Mucosa of stomach (tissue), 1 donor: ENCODE results near the gene TESK1.

ENCODE experiments used
- H3K27me3 ChIP-seq: one replicate; pipeline ENCODE4 v1.7.0; 2013; ENCODE audit warnings: mild to moderate bottlenecking, low read length; ENCODE audit not compliant: control insufficient read depth, insufficient read depth
- H3K36me3 ChIP-seq: one replicate; pipeline ENCODE4 v1.7.0; 2013; ENCODE audit warnings: low read length; ENCODE audit not compliant: control insufficient read depth, insufficient read depth
- H3K4me1 ChIP-seq: one replicate; pipeline ENCODE4 v1.7.0; 2013; ENCODE audit warnings: mild to moderate bottlenecking, low read length; ENCODE audit not compliant: control insufficient read depth, insufficient read depth
- H3K4me3 ChIP-seq: one replicate; pipeline ENCODE4 v1.7.0; 2013; ENCODE audit warnings: low read length
- H3K9ac ChIP-seq: one replicate; pipeline ENCODE4 v1.7.0; 2013; ENCODE audit warnings: mild to moderate bottlenecking, low read length, moderate library complexity
- H3K9me3 ChIP-seq: one replicate; pipeline ENCODE4 v1.7.0; 2013; ENCODE audit warnings: mild to moderate bottlenecking, low read length, moderate library complexity; ENCODE audit not compliant: control insufficient read depth
- donor health status: Pancreatic carcinoma.

The TESK1 gene, protein sequence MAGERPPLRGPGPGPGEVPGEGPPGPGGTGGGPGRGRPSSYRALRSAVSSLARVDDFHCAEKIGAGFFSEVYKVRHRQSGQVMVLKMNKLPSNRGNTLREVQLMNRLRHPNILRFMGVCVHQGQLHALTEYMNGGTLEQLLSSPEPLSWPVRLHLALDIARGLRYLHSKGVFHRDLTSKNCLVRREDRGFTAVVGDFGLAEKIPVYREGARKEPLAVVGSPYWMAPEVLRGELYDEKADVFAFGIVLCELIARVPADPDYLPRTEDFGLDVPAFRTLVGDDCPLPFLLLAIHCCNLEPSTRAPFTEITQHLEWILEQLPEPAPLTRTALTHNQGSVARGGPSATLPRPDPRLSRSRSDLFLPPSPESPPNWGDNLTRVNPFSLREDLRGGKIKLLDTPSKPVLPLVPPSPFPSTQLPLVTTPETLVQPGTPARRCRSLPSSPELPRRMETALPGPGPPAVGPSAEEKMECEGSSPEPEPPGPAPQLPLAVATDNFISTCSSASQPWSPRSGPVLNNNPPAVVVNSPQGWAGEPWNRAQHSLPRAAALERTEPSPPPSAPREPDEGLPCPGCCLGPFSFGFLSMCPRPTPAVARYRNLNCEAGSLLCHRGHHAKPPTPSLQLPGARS

DNA sequence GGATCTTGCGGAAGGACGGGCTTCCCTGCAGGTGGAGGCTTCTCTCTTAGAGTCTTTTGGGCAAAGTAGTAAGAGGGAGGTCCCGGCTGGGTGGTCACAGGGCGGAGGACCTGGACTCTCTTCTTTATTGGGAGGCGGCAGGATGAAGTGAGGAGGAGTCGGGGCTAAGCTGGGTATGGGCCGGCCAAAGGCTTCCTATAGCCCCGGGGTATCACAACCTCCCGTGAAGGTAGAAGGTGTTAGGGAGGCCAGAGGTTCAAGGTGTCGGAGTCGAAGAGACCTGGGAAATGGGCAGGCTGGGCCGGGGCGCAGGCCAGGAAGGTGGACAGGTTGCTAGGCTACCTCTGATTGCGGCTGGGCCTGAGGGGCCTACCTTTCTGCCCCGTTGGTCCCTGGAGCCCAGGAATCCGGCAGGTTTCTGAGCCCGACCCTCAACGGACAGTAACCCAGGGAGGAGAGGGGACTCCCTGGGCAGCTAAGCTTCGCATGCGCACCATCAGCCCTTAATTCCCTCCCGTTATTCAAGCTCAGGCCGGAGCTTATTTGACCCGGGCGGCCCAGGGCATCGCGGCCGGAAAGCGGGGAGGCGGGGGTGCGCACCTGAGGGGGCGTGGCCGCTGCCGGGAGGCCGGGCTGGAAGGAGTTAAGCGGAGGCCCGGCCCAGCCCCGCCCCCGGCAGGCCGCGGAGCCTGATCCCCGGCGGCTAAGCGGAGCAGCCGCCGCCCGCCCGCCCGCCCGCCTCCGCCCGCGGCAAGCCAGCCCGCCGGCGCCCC is at the start of gene TESK1:
Gene TESK1 (plus strand): TSS at position 685 of the 773 bp plus-strand sequence. CDS start 358 bp downstream, outside the sequence.
- no peaks in the 10 kb centered on the region for H3K36me3 ChIP-seq
- H3K4me3 ChIP-seq: peak within 1 kb of the TSS; percentile 90
- H3K9me3 ChIP-seq: no peaks in the 10 kb centered on the region
- H3K4me1 ChIP-seq: peaks cover 12% of the 10 kb centered on the region
- no peaks in the 10 kb centered on the region for H3K27me3 ChIP-seq
- H3K9ac ChIP-seq: peak within 1 kb of the TSS; percentile 87

DNA sequence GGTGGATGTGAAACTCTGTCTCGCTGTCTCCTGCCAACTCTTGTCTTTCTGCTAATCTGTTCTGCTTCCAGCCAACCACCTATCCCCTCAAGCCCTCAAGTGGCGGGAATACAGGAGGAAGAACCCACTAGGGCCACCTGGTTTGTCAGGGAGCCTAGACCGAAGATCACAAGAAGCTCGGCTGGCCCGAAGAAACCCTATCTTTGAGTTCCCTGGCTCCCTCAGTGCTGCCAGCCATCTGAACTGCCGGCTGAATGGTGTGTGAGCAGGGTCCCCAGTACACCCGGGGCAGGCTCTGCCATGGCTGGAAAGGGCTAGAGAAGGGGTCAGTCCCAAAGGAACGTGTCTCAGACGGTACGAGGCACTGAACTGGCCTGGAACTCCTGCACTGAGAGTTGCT is 49.2 kb upstream of the TESK1 start:
- H3K4me1 ChIP-seq: no peaks in the 10 kb centered on the region
- no peak overlapping the region for H3K9ac ChIP-seq
- H3K4me3 ChIP-seq: no peak overlapping the region
- H3K9me3 ChIP-seq: no peaks in the 10 kb centered on the region
- H3K27me3 ChIP-seq: no peaks in the 10 kb centered on the region
- H3K36me3 ChIP-seq: peaks cover 7% of the 10 kb centered on the region

DNA sequence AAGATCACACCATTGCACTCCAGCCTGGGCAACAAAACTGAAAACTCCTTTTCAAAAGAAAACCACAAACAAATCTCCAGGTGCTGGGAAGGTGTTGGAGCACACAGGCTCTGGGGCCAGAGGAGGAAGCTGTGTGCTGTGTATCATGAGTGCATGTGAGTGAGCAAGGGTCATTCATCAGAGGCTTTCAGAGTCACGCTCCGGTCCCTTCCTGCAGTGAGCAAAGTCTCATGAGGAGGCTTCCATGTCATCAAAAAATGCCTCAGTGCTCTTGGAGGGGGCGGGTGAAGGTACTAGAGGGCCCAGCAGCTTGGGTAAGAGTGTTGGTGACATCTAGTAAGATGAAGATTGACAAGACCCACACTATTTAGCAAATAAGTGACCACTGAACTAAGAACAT is 48.3 kb upstream of the TESK1 start:
- H3K4me1 ChIP-seq: no peaks in the 10 kb centered on the region
- H3K9me3 ChIP-seq: no peaks in the 10 kb centered on the region
- H3K9ac ChIP-seq: no peak overlapping the region
- H3K36me3 ChIP-seq: peaks cover 7% of the 10 kb centered on the region
- no peaks in the 10 kb centered on the region for H3K27me3 ChIP-seq
- no peak overlapping the region for H3K4me3 ChIP-seq

DNA sequence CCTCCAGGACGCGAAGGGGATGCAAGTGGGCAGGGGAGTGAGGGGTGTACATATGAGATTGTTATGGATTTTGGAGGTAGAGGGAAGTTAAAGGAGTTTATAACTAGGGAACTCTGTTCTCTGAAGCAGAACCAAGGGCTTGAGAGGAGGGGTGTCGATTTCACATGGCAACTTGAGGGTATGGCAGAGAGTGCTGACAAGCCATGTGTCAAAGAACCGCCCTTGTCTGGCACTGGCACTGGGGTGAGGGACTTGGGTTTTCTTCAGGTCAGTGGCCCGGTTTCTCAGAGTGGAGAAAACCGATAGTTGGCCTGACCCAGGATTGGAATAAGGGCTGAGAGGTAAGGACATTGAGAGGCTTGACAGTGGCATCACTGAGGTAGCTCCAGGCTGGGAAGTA is 47.7 kb upstream of the TESK1 start:
- no peaks in the 10 kb centered on the region for H3K9me3 ChIP-seq
- no peak overlapping the region for H3K4me3 ChIP-seq
- peaks cover 7% of the 10 kb centered on the region for H3K36me3 ChIP-seq
- H3K4me1 ChIP-seq: no peaks in the 10 kb centered on the region
- no peaks in the 10 kb centered on the region for H3K27me3 ChIP-seq
- H3K9ac ChIP-seq: no peak overlapping the region

DNA sequence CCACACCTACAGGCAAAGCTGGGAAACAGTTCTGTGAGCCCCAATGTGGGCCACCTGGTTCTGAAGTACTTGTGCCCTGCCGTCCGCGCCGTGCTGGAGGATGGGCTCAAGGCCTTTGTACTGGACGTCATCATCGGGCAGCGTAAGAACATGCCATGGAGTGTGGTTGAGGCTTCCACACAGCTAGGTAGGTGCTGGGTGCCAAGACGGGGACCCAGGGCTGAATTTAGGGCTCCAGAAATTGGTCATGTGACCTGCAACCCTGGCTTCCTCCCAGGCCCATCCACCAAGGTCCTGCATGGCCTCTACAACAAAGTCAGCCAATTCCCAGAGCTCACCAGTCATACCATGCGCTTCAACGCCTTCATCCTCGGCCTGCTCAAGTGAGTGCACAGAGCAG is 46.9 kb upstream of the TESK1 start:
- Histone ChIP-seq H3K9ac (no peak overlapping the region), H3K9me3 (no peaks in the 10 kb centered on the region), H3K4me1 (no peaks in the 10 kb centered on the region), H3K36me3 (peaks cover 7% of the 10 kb centered on the region), H3K27me3 (no peaks in the 10 kb centered on the region), H3K4me3 (no peak overlapping the region)

DNA sequence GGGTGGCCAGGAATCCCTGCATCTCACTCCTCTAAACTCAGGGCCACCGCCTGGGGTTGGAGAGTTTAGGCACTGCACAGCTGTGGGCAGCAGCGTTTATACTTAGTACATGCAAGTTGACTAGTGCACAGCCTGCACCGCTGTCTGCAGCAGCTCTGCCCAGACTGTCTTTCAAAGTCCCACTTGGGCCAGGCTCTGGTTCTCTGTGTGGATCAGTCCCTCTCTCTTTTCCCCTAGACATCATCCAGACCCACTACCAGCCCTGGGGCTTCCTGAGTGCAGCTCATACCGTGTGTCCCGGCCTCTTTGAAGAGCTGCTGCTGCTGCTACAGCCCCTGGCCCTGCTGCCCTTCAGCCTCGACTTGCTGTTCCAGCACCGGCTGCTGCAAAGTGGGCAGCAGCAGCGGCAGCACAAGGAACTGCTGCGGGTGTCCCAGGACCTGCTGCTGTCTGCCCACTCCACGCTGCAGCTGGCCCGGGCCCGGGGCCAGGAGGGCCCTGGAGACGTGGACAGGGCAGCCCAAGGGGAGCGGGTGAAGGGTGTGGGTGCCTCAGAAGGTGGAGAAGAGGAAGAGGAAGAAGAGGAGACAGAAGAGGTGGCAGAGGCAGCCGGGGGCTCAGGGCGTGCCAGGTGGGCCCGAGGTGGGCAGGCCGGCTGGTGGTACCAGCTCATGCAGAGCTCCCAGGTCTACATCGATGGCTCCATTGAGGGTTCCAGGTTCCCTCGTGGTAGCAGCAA is 45.1 kb upstream of the TESK1 start:
- Histone ChIP-seq H3K4me3 (no peak overlapping the region), H3K36me3 (peaks cover 7% of the 10 kb centered on the region), H3K9ac (no peak overlapping the region), H3K27me3 (no peaks in the 10 kb centered on the region), H3K9me3 (no peaks in the 10 kb centered on the region), H3K4me1 (no peaks in the 10 kb centered on the region)

DNA sequence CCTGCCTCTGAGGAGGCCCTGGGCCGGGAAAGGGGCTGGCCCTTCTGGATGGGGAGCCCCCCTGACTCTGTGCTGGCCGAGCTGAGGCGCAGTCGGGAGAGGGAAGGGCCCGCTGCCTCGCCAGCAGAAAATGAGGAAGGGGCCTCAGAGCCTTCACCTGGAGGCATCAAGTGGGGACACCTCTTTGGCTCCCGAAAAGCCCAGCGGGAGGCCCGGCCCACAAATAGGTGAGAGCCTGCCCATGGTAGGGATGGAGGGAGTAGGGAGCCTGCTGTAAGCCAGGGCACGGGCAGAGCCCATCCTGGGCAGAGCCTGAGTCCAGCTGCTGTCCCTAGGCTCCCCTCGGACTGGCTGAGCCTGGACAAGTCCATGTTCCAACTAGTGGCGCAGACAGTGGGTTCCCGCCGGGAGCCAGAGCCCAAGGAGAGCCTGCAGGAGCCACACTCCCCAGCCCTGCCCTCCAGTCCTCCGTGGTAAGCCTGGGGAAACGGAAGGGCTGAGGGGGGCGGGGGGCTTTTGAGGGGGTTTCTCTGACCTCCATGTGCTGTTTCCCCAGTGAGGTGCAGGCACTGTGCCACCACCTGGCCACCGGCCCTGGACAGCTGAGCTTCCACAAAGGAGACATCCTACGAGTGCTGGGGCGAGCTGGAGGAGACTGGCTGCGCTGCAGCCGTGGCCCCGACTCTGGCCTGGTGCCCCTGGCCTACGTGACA is 44.3 kb upstream of the TESK1 start:
- H3K4me3 ChIP-seq: no peak overlapping the region
- no peaks in the 10 kb centered on the region for H3K27me3 ChIP-seq
- no peaks in the 10 kb centered on the region for H3K9me3 ChIP-seq
- peaks cover 4% of the 10 kb centered on the region for H3K36me3 ChIP-seq
- H3K9ac ChIP-seq: no peak overlapping the region
- no peaks in the 10 kb centered on the region for H3K4me1 ChIP-seq

DNA sequence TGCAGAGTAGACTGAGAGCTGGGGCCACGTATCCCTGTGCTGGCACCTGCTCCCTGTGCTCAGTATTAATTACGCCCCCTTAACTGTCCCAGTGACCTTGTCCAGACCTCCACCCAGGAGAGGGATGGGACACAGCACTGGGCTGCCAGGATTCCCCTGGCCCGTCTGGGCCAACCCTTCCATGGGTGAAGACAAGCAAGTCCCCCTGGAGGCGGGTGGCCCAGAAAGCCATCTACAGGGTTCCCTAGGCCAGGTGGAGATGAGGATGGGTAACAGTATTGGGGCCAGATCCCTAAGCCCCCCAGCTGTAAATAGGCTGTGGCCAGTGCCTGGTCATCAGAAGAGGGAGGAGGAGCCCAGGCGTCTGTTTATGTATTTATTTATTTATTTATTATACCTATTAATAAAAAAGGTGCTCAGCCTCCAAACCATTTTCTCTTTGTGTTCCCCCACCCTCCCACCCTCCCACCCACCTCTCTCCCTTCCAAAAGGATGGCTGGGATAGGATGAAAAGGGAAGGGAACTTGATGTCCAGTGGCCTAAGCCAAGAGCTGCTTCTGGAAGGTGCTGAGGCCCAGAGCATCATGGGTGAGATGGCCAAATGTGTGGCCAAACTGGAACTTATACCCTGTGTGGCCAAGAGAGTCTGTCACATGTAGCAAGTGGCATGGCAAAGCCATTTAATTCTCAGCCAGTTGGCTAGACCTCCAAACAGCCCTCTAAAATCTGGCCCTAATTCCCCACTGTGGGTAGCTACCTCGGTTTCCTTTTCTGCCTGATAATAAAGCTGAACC is 43.4 kb upstream of the TESK1 start:
- Histone ChIP-seq H3K27me3 (no peaks in the 10 kb centered on the region), H3K36me3 (no peaks in the 10 kb centered on the region), H3K4me3 (no peak overlapping the region), H3K4me1 (no peaks in the 10 kb centered on the region), H3K9me3 (no peaks in the 10 kb centered on the region), H3K9ac (no peak overlapping the region)

DNA sequence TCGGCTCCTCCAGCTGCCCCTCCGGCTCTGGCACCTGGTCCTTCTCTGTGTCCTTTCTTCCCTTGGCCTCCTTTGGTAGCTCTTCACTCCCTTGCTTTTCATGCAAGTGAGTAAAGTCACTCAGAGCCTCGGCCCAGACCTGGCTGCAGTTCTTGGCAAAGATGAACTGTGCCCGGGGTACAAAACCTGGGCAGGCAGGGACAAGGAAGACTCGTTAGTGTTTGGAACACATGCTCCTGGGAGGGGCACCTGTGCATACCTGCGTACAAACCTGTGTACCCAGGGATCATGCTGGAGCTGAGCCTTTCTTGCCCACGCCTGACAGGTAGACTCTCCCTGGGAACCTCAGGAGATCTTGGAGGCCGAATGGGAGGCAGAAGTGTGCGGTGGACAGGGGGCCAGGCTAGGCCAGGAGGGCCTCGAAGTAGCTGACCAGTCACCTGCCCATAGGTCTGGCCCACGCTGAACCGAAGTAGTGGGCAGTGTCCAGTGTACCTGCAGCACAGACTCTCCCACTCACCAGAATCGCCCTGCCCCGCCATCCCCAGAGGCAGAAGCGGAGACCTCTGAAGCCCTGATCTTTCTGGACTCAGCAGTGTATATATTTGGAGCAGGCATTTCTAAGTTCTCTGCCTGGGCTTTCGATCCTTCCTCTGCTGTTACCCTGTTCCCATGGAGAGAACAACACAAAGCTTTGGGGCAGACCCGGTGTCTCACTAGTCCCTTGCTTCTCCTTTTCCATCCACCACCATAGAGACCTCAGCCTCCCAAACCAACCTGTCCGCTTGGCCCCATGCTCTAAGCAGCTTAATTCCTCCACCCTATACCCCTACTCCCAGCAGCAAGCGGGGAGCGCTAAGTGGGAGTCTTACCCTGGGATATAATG is 41.9 kb upstream of the TESK1 start:
- Histone ChIP-seq H3K4me1 (no peaks in the 10 kb centered on the region), H3K9ac (no peak overlapping the region), H3K27me3 (no peaks in the 10 kb centered on the region), H3K9me3 (no peaks in the 10 kb centered on the region), H3K4me3 (no peak overlapping the region), H3K36me3 (no peaks in the 10 kb centered on the region)

DNA sequence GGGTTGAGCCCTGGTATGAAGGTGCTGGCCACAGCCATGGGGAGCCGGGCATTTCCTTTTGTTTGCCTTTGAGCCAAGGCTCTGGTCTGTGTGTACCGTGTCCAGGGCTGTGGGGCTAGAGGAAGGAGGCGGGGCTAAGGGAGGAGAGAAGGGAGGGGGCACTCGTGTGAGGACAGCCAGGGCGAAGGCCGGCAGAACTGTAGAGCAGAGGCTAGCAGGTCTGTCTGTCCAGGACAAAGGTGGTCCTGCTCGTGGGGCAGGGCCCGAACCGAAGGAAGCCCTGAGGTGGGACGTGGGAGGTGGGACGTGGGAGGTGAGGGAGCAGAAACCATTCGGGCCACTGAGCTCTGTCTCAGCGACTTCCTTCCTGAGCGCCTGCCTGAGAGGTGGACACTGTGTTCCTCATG is 41.3 kb upstream of the TESK1 start:
- H3K9me3 ChIP-seq: no peaks in the 10 kb centered on the region
- H3K4me3 ChIP-seq: no peak overlapping the region
- no peak overlapping the region for H3K9ac ChIP-seq
- no peaks in the 10 kb centered on the region for H3K36me3 ChIP-seq
- no peaks in the 10 kb centered on the region for H3K4me1 ChIP-seq
- H3K27me3 ChIP-seq: no peaks in the 10 kb centered on the region
